CD4-positive, alpha-beta T cell treated with Interleukin-21 for 1 hour (primary cell): ENCODE data around the gene TRAF2.

Source experiments
- DNase-seq: peaks from one replicate; pipeline ENCODE4 v3.0.0-alpha.2; 2020

TRAF2 gene

DNA sequence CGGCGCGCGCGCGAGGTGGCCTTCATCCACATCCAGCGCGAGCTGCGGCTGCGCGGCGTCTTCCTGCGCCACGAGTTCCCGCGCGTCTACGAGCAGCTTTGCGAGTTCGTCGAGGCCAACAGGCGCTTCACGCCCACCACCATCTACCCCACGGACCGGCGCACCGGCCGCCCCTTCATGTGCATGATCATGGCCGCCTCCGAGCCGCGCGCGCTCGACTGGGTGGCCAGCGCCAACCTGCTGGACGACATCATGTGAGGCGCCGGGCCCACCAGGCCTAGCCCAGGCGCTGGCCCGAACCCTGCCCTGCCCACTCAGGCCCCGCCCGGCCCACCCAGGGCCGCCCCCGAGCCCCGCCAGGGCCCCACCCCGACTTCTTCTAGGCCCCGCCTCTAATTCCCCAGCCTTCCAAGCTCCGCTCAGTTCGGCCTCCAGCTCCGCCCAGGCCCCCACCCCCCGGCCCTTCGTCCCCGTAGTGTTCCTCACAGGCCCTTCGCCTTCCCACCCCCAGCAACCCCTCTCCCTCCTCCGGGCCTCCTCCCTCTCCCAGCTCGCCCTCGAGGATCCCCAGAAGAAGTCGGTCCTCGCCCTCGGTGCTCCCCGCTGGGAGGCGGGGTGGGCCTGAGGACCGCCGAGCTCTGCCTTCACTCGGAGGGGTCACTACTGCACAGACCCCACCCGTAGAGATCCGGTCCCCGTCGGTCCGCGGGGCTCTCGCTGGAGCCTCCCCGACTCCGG, 39.1 kb upstream of the TRAF2 start:
- DNase-seq = peak; percentile 21

DNA sequence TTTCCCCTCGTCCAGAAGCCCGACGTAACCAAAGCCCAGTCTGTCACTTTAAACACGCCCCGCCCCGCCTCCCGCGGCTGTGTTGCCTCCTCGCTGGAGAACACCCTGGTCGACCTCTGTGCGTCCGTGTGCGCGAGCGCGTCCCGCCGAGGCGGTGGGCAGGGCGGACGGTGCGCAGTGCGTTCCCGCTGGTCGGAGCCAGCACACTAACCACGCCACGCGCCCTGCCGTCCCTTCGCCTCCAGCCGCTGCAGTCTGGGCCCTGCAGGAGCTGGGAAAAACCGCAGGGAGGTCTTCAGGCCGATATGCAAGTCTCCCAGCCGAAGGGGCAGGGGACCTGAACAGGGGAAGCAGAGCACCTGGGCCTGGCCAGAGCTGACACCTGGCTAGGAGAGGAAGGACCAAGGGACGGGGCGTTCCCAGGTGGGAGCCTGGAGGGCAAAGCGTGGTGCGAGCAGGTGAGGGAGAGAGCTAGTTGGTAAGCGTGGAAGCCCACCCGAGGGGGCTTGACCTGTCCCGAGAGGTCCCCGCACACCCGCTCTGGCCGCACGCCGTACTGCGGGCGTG, 38.4 kb upstream of the TRAF2 start:
- DNase-seq = peak; percentile 75

DNA sequence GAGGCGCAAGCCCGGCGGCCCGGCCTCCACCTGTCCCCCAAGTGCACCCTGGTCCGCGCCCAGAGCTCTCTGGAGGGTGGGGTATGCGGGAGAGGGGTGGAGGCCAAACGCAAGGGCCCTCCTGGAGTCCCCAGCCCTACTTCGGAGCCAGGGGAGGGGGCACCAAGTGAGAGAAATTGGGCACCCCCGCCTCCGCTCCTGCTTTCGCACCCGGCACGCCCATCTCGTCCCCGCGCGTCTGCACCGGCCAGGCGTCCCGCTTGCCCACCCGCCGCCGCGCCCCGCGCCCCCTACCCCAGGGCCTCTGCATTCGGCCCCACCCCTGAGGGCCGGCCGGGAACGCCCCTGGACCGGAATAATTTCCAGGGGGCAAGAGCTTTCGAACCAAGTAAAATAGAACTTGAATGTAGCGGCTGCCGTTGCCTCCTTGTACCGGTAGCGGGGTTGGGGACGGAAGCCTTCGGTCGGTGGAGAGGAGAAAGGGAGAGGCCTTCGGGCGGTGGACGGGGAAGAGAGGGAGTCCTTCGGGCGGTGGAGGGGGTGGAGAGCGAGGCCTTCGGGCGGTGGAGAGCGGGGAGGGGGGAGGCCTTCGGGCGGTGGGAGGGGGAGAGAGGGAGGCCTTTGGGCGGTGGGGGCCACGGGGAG, 37.8 kb upstream of the TRAF2 start:
- peak; percentile 36 for DNase-seq

DNA sequence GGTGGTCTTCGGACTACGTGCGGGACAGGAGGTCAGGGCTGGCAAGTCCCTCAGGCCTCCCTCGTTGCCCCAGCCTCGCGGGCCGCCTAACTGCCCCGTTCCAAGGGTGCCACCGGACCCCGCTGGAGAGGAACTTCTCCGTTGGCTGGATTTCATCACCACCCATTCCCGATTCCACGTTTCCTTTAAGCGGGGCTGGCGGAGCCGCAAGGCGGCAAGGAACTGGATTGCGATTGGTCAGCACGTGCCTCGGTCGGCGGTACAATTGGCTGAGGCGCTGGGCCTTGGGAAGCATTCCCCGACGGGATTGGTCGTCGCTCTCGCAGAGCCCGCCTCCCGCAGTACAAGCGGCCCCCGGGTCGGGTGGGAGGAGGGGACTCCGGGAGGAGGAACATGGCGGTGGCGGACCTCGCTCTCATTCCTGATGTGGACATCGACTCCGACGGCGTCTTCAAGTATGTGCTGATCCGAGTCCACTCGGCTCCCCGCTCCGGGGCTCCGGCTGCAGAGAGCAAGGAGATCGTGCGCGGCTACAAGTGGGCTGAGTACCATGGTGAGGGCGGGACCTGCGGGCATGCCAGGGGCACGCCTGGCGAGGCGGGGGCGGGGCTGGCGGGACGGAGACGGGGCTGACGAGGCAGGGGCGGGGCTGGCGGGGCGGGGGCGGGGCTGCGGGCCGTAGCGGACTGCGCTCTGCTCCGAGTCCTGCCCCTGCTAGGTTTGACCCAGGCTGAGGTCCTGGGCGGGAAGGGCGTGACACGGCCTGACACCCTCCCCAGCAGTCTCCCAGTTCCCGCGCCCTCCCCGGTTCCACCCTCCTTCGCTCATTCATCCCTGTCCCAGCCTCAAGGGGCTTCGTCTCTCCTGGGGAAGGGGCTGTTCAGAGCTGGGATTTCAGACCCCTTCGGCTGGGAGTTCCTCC, 37.0 kb upstream of the TRAF2 start, which contains the start of gene PHPT1:
TSS of gene PHPT1 (plus strand) at position 372 of the 922 bp plus-strand sequence. CDS start at position 394, 22 bp downstream.
- DNase-seq = peak; percentile 97

DNA sequence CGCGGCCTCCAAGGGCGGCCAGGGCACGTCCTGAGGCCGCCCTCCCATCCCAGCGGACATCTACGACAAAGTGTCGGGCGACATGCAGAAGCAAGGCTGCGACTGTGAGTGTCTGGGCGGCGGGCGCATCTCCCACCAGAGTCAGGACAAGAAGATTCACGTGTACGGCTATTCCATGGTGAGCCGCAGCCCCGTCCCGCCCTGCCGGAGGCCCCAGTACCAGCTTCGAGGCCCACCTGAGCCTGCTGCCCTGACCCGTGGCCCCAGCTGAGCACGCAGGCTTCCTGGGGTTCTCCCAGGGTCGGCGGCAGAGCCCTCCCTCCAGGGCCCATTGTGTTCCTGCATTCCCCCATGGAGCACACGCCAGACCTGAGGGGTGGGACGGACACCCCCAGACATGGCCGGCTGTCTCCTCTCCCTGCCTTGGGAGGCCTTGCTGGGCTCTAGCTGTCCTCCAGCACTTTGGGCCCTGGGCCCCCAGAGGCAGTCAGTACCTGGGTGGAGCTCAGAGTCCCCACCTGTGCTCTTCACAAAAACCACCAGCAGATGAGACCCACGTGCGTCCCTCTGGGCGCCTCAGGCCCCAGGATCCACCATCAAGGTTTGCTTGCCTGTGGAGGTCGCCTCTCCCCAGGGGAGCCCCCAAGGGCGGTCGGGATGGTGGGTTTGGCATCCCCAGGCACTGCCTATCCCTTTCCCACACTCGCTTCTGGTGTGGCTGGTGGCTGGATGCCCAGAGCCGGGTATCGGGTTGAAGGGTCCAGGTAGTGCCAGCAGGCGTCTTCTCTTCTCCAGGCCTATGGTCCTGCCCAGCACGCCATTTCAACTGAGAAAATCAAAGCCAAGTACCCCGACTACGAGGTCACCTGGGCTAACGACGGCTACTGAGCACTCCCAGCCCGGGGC, 36.1 kb upstream of the TRAF2 start:
- no peak for DNase-seq

DNA sequence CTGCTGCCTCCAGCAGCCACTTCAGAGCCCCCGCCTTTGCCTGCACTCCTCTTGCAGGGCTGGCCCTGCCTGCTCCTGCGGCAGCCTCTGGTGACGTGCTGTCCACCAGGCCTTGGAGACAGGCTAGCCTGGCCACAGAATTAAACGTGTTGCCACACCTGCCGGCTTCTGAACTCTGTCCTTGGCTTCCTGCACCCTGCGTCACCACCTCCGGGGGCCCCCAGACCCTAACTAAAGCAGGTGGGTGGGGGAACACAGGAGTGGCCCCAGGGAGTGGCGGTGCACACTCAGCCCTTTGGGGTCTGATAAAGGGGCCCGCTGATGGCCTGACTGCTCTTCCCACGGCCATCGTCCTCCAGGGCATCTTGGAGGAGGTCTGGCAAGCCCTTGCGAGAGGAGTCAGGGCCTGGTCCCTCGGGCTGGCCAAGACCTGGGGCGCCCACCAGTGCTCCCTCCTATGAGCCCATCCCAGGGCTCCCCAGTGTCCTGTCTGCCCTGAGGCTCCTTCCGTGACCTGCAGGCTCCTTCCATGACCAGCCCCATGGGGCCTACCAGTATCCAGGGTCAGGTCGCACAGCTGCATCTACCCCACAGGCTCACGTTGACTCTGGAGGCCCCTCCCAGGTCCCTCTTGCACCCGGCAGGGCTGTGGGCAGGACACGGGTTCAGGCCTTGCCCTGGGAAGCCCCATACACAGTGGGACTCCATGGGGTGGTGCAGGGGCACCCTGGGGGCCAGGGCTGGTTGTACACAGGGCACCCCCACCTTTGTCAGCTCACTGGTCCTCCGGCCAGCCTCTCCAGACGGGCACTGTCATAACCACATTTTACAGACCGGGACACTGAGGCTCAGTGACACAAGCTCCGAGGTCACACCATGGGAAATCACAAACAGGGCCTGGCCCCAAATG, 35.2 kb upstream of the TRAF2 start:
- DNase-seq = no peak

DNA sequence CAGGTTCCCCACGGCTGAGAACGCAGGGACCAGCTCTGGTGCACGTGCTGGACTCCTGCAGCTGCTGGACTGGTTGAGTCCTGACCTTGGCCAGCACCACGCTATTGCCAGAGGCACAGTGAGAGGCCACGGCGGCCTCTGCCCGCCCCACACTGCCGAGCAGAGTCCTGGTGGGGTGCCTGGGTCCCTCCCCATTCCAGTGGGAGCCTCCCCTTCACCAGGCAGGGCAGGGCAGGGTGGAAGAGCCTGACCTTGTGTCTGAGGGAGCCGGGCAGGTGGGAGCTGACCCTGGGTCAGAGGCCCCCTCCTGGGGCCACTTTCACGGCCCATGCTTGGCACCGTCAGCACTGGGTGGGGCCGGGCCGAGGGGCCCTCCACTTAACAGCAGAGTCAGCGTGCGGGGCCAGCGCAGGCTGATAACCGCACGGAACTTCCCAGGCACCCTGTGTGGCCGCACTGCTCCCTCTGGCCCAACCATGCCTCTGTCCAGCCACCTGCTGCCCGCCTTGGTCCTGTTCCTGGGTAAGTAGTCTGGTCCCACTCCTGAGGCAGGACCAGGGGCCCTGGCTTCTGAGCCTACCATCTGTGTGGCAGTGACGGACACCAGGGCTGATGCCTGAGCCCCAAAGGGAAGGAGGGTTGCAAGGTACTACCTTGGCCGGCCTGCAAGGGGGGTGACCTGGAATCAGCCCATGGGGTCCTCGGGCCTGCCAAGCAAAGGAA, 34.2 kb upstream of the TRAF2 start, which contains the start of gene MAMDC4:
TSS of gene MAMDC4 (plus strand) at position 406 of the 723 bp plus-strand sequence. CDS start at position 477, 71 bp downstream.
- DNase-seq = no peak

DNA sequence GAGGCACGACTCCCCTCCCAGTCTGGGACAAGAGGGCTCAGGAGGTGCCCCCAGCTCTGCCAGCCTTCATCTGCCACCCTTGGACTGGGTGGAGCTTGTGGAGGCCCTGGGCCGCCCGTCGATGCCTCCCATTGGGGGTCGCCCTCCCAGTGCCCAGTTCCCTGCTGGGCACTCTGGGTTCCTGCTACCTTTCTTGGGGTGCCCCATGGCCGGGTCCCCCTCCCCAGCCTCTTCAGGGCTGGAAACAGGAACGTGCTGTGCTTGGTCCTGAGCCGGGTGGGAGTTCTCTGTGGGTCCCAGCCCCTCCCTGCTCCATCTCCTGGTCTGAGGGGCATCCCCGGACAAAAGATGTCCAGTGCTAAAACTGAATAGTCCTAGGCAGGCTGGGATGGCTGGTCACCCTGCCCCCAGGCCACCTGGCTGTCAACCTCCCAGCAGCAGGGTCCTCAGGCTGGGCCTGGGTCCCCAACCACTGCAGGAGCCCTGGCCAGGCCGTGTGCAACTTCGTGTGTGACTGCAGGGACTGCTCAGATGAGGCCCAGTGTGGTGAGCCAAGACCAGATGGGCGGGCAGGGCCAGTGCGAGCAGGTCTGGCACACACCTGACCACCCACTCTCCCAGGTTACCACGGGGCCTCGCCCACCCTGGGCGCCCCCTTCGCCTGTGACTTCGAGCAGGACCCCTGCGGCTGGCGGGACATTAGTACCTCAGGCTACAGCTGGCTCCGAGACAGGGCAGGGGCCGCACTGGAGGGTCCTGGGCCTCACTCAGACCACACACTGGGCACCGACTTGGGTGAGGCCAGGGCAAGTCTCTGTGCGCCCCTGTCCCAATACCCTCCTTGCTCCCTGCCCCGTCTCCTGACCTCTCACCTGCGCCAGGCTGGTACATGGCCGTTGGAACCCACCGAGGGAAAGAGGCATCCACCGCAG, 33.4 kb upstream of the TRAF2 start:
- DNase-seq = no peak

DNA sequence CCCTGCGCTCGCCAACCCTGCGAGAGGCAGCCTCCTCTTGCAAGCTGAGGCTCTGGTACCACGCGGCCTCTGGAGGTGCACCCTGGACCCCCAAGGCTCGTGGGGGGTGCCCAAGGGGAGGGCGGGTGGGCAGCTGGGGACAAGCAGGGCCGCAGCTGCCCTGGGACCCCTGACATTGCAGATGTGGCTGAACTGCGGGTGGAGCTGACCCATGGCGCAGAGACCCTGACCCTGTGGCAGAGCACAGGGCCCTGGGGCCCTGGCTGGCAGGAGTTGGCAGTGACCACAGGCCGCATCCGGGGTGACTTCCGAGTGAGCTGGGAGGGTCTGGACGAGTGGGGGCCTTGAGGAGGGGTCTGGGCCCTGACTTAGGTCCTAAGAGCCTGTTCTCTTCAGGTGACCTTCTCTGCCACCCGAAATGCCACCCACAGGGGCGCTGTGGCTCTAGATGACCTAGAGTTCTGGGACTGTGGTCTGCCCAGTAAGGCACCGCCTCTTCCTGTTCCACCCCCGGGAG, 32.7 kb upstream of the TRAF2 start:
- no peak for DNase-seq

DNA sequence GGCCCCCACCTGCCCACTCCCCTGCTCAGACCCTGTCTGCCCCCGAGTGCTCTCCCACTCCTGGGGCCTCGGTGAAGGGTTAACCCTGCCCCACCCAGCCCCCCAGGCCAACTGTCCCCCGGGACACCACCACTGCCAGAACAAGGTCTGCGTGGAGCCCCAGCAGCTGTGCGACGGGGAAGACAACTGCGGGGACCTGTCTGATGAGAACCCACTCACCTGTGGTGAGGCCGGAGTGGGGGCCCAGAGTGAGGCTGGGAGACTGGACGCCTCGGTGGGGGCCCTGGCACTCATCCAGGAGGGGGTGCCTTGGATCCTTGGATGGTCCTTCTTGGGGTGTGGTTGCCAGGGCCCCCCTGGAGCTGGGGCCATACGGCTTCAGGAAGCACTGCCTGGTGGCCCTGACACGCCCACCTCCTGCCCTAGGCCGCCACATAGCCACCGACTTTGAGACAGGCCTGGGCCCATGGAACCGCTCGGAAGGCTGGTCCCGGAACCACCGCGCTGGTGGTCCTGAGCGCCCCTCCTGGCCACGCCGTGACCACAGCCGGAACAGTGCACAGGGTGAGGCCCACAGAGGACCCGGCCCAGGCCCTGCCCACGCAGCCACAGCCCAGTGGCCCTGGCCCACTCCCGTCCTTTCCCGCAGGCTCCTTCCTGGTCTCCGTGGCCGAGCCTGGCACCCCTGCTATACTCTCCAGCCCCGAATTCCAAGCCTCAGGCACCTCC, 32.0 kb upstream of the TRAF2 start:
- DNase-seq = no peak

DNA sequence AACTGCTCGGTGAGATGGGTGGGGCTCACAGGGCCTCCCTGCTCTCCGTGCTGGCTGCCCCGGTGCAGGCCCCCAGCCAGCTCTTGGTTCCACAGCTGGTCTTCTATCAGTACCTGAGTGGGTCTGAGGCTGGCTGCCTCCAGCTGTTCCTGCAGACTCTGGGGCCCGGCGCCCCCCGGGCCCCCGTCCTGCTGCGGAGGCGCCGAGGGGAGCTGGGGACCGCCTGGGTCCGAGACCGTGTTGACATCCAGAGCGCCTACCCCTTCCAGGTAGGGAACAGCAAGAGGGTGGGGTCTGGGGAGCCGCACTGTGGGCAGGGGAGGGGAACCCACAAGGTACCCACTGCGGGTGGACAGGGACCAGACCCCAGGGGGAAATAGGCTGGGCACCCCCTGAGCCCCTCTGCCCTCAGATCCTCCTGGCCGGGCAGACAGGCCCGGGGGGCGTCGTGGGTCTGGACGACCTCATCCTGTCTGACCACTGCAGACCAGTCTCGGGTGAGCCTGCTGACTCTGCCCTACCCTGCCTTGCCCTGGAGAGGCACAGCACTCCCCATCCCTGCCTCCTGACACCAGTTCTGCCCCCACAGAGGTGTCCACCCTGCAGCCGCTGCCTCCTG, 31.4 kb upstream of the TRAF2 start:
- no peak for DNase-seq

DNA sequence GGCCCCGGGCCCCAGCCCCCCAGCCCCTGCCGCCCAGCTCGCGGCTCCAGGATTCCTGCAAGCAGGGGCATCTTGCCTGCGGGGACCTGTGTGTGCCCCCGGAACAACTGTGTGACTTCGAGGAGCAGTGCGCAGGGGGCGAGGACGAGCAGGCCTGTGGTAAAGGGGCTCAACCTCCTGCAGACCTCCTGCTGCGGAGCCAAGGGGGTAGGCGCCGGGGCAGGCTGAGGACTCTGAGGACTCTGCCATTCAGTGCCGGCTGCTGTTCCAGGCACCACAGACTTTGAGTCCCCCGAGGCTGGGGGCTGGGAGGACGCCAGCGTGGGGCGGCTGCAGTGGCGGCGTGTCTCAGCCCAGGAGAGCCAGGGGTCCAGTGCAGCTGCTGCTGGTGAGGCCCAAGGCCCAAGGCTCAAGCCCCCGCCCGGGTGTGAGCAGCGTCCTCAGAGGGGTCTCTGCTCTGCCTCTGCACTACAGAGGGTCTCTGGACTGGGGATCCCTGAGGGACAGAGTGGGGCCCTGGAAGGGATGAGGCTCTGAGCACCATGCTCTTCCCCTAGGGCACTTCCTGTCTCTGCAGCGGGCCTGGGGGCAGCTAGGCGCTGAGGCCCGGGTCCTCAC, 30.7 kb upstream of the TRAF2 start:
- DNase-seq = no peak

DNA sequence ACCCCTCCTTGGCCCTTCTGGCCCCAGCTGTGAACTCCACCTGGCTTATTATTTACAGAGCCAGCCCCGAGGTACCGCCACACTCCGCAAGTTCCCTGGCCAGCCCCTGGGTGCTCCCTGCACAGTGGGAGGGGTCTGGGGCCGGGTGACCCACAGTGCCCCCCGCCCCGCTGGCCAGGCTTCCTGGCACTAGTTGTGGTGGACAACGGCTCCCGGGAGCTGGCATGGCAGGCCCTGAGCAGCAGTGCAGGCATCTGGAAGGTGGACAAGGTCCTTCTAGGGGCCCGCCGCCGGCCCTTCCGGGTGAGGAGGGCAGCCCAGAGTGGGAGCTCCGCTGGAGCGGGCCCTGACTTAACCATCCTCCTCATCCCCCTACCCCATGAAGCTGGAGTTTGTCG, 30.2 kb upstream of the TRAF2 start:
- no peak for DNase-seq

DNA sequence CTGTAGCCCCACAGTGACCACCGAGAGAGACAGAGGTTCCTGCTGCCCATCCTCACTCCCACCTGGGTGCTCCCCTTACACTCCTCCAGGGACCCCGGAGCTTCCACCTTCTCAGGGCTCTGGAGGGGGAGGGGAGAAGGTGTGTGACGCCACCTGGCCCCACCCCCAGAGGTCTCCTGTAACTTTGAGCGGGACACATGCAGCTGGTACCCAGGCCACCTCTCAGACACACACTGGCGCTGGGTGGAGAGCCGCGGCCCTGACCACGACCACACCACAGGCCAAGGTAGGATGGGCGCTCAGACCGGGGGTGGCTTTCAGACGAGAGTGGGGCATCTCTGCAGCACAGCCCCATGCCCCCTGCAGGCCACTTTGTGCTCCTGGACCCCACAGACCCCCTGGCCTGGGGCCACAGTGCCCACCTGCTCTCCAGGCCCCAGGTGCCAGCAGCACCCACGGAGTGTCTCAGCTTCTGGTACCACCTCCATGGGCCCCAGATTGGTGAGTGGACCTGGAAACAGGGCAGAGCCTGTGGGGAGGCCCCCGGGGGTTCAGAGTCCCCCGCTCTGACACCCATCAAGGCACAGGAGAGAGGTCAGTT, 29.7 kb upstream of the TRAF2 start:
- DNase-seq = no peak

DNA sequence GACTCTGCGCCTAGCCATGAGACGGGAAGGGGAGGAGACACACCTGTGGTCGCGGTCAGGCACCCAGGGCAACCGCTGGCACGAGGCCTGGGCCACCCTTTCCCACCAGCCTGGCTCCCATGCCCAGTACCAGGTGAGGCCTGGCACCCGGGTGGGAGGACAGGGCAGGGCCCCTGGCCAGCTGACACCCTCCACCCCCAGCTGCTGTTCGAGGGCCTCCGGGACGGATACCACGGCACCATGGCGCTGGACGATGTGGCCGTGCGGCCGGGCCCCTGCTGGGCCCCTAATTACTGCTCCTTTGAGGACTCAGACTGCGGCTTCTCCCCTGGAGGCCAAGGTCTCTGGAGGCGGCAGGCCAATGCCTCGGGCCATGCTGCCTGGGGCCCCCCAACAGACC, 29.1 kb upstream of the TRAF2 start:
- DNase-seq = no peak

DNA sequence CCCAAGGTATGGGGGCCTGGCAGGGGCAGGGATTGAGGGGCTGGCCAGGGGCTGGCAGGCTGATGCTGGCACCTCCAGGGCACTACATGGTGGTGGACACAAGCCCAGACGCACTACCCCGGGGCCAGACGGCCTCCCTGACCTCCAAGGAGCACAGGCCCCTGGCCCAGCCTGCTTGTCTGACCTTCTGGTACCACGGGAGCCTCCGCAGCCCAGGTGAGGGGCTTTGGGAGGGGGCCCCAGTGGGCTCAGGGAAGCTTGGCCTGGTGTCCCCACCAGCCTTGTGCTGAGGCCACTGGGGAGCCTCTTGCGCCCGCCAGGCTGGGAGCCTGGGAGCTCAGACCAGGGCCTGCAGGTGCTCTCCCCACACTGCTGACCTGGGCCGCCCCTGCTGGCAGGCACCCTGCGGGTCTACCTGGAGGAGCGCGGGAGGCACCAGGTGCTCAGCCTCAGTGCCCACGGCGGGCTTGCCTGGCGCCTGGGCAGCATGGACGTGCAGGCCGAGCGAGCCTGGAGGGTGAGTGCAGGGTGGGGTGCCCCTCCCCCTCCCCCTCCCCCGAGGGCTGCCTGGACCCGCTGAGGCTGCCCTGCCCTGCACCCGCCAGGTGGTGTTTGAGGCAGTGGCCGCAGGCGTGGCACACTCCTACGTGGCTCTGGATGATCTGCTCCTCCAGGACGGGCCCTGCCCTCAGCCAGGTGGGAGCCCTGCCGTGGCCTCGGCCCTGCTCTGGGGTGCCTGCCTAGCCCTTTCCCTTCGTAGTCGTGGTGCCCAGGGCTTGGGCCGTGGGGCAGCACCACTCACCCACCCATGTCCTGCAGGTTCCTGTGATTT, 28.5 kb upstream of the TRAF2 start:
- no peak for DNase-seq
